GM21447 (cell line): ENCODE data around the gene TMCO1.
"Not testable (repeated sequence)": the region's sequence is repeated elsewhere in the genome, so short reads cannot be mapped to it uniquely, and the experiment has no call there.

Experiments used
- ATAC-seq: cut with Tn5 transposase; IDR thresholded peaks from one replicate; pipeline ENCODE4 v1.9.1; 2021; ENCODE audit not compliant: unreplicated experiment

Gene TMCO1

GRCh38 chr1:165688046-165688445 is 80.6 kb downstream of the TMCO1 start:
- no peak for ATAC-seq

- ATAC-seq = peak; percentile 42
These were observed 81.7 kb downstream of the TMCO1 start for GRCh38 chr1:165686971-165687433.

GRCh38 chr1:165686121-165686970 is 82.3 kb downstream of the TMCO1 start:
- peak; percentile 72 for ATAC-seq

DNA sequence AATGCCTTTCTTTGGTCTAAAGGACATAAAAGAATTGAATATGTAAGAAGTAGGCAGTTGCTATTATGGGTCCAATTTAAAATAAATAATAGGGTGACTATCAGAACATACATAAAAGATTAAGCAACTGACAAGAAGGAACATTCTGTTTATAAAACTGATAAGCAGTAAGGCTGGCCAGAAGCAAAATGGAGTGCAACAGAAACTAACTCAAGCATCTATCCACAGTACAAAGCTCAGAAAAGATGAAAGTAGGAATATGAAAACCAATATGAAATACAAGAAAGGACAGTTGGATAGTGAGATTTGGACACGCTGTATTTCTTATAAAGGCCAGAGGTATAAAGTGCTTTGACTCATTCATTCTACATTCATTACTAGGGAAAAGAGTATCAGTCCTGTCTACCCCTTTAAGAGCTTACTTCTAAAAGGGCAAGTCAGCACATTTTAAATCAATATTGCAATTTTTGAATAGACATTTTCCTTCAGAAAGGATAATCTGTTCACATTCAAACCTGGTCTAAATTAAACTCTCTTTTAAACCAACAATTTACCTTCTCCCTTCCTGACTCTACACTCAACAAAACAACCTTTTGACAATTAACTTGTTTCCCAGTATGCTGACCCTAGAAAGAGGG is 84.7 kb downstream of the TMCO1 start:
- no peak for ATAC-seq

DNA sequence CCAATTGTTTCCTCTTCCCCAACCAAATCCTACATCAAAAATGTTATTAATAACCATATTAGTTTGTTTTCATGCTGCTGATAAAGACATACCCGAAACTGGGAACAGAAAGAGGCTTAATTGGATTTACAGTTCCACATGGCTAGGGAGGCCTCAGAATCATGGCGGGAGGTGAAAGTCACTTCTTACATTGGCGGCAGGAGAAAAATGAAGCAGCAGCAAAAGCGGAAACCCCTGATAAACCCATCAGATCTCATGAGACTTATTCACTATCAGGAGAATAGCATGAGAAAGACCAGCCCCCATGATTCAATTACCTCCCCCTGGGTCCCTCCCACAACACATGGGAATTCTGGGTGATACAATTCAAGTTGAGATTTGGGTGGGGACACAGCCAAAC is 87.9 kb downstream of the TMCO1 start:
- ATAC-seq = not testable (repeated sequence)

DNA sequence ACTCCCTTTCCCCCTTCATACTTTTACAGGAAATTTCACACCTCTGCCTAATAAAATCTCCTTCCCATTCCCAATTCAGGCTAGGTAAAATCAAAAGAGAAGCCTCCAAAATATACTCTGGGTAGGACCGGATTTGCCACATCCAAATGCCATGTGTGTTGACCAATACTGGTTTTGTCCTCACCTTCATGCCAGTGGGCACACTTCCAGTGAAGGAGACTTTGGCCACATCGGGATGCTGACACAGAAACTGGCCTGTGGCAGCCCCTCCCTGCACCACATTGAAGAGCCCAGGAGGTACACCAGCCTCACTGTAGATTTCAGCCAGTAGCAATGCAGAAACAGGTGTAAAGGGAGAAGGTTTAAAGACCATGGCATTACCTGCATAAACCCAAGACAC is 88.4 kb downstream of the TMCO1 start:
- no peak for ATAC-seq

- no peak for ATAC-seq
These were observed 89.2 kb downstream of the TMCO1 start for GRCh38 chr1:165679282-165680036.

DNA sequence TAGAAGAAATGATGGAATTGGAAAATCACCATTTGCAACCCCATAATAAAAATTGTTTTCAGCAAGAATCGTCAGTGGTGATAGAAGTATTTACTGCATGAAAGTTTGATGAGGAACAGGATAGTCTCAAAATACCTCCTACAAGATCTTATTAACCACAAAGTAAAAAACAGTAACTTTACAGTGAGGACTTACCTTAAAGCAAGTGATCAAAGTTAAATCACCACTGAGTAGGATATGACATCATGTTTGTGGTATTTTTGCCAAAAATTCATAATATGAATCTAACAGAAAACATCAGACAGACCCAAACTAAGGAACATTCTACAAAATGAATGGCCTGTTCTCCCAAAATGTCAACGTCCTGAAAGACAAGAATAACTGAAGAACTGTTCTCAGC is 90.2 kb downstream of the TMCO1 start:
- no peak for ATAC-seq
